GM12878 (cell line): ENCODE results near the gene NAA25. TPM values are rescaled to one million over a fixed set of nuclear protein-coding genes. Genes with fewer than 3 reads are reported as not detected.

ENCODE experiments used
- ATF3 ChIP-seq: IDR thresholded peaks from 2 replicates; pipeline ENCODE4 v1.6.1; 2011; ENCODE audit warnings: low read depth, mild to moderate bottlenecking, low read length, moderate library complexity, borderline replicate concordance; ENCODE audit errors: extremely low read depth
- BCL3 ChIP-seq: IDR thresholded peaks from 2 replicates; pipeline ENCODE4 v1.6.1; 2011; ENCODE audit warnings: borderline replicate concordance, low read depth, mild to moderate bottlenecking, moderate library complexity, low read length; ENCODE audit not compliant: insufficient read depth, poor library complexity, severe bottlenecking
- CBFB ChIP-seq: IDR thresholded peaks from 2 replicates; pipeline ENCODE4 v1.6.1; 2016; ENCODE audit warnings: antibody characterized with exemption, low read depth
- CHD1 ChIP-seq: IDR thresholded peaks from 2 replicates; pipeline ENCODE4 v1.6.1; 2012; ENCODE audit warnings: low read depth, low read length, improper control_type of control experiment
- E4F1 ChIP-seq: fragments of 450-650 bp; IDR thresholded peaks from 2 replicates; pipeline ENCODE4 v1.6.1; 2018; ENCODE audit warnings: borderline replicate concordance, mild to moderate bottlenecking; ENCODE audit not compliant: partially characterized antibody
- HDAC6 ChIP-seq: fragments of 200-600 bp; sonication (generic); IDR thresholded peaks from one replicate; pipeline ENCODE4 v1.8.0; 2017; ENCODE audit warnings: antibody characterized with exemption; ENCODE audit not compliant: unreplicated experiment
- JUND ChIP-seq: IDR thresholded peaks from 2 replicates; pipeline ENCODE4 v1.6.1; 2012; ENCODE audit warnings: low read depth, mild to moderate bottlenecking, low read length, improper control_type of control experiment, moderate library complexity
- KLF5 ChIP-seq: fragments of 450-650 bp; IDR thresholded peaks from 2 replicates; pipeline ENCODE4 v1.6.1; 2014; ENCODE audit warnings: mild to moderate bottlenecking; ENCODE audit not compliant: partially characterized antibody
- MTA2 ChIP-seq: fragments of 450-650 bp; IDR thresholded peaks from 2 replicates; pipeline ENCODE4 v1.6.1; 2016; ENCODE audit warnings: low read depth, mild to moderate bottlenecking, moderate library complexity
- POLR2AphosphoS5 ChIP-seq: IDR thresholded peaks from 2 replicates; pipeline ENCODE4 v1.6.1; 2011; ENCODE audit warnings: mild to moderate bottlenecking, low read length, inconsistent platforms
- RB1 ChIP-seq: fragments of 450-650 bp; formaldehyde crosslinking; IDR thresholded peaks from 2 replicates; pipeline ENCODE4 v1.6.1; 2017; ENCODE audit warnings: mild to moderate bottlenecking, borderline replicate concordance
- RBBP5 ChIP-seq: fragments of 200-600 bp; sonication (generic); conservative IDR thresholded peaks from 2 replicates; pipeline ENCODE4 v1.6.1; 2016
- RFX5 ChIP-seq: IDR thresholded peaks from 2 replicates; pipeline ENCODE4 v1.6.1; 2011; ENCODE audit warnings: low read depth, low read length, improper control_type of control experiment
- SMC3 ChIP-seq: IDR thresholded peaks from 2 replicates; pipeline ENCODE4 v1.6.1; 2011; ENCODE audit warnings: low read length, improper control_type of control experiment, borderline replicate concordance
- SPI1 ChIP-seq: IDR thresholded peaks from 2 replicates; pipeline ENCODE4 v1.6.1; 2011; ENCODE audit warnings: low read depth, mild to moderate bottlenecking, low read length, moderate library complexity, borderline replicate concordance; ENCODE audit not compliant: insufficient read depth
- TCF7 ChIP-seq: IDR thresholded peaks from 2 replicates; pipeline ENCODE4 v1.6.1; 2014; ENCODE audit warnings: antibody characterized with exemption, borderline replicate concordance
- USF2 ChIP-seq: IDR thresholded peaks from 2 replicates; pipeline ENCODE4 v1.6.1; 2011; ENCODE audit warnings: low read depth, low read length, improper control_type of control experiment, borderline replicate concordance
- YBX1 ChIP-seq: fragments of 450-650 bp; IDR thresholded peaks from 2 replicates; pipeline ENCODE4 v1.6.1; 2016; ENCODE audit warnings: antibody characterized with exemption
- YY1 ChIP-seq: IDR thresholded peaks from 2 replicates; pipeline ENCODE4 v1.6.1; 2011; ENCODE audit warnings: low read depth, mild to moderate bottlenecking, low read length
- ZBTB4 ChIP-seq: fragments of 450-650 bp; formaldehyde crosslinking; IDR thresholded peaks from 2 replicates; pipeline ENCODE4 v1.4.0; 2022; ENCODE audit warnings: mild to moderate bottlenecking, moderate library complexity
- ZNF217 ChIP-seq: fragments of 450-650 bp; IDR thresholded peaks from 2 replicates; pipeline ENCODE4 v1.6.1; 2017; ENCODE audit warnings: antibody characterized with exemption, mild to moderate bottlenecking
- polyA plus RNA-seq, 11 experiments: library from polyadenylated mRNA; depleted of rRNA in 4 of 11; unstranded in 6 of 11; stranded (reverse) in 5 of 11; fragments of >200 nt; fragmentation: Nextera tagmentation in 4 of 11; fragmentation: Illumina TruSeq in 1 of 11; extraction: Ambion mirVana in 4 of 11; extraction: Trizol in 1 of 11; gene quantifications; 1 replicate in 1 of 11; 2 replicates in 10 of 11; pipeline versions ENCODE4 v1.2.1 to v1.2.3, GENCODE V29; 2011 to 2016; ENCODE audit warnings: inconsistent platforms in 2 of 11, missing spikeins in 2 of 11, low read depth in 1 of 11
- total RNA-seq, 4 experiments: library from RNA; depleted of rRNA in 3 of 4; stranded (reverse); fragments of >200 nt in 3 of 4; fragmentation: Illumina TruSeq in 1 of 4; extraction: Trizol in 1 of 4; gene quantifications; 2 replicates each; pipeline versions ENCODE4 v1.2.1 to v1.2.3, GENCODE V29; 2013 to 2021

NAA25 gene
- total and polyA plus RNA-seq, 10 of the 15 experiments (the other 5 are each of a cell fraction or from before 2014, with no cell fraction given), result 15.0 to 39.2 (median 29.4) TPM

- TF ChIP-seq MTA2 (0 out of 2 replicates have a peak, but pooled peaks have one; percentile 9), ZNF217 (no peak), ZBTB4 (CRISPR knock-in tag) (no peak), YY1 (peak; percentile 95), RFX5 (no peak), ATF3 (no peak), POLR2AphosphoS5 (no peak), USF2 (no peak), TCF7 (no peak), RBBP5 (0 out of 2 replicates have a peak, but pooled peaks have one; percentile 25), SMC3 (no peak), E4F1 (no peak), HDAC6 (no peak), KLF5 (peak; percentile 89), YBX1 (no peak), CBFB (no peak), SPI1 (no peak), CHD1 (no peak; the same call in 1 of the 2 replicates), RB1 (peak; percentile 86; the same call in 1 of the 2 replicates), BCL3 (no peak), JUND (no peak)
Observed at GRCh38 chr12:112108202-112109079, at the start of gene NAA25 (continued).
